Left lung (tissue), 10 donors: ENCODE data around the gene NSUN2. TPM values are rescaled to one million over a fixed set of nuclear protein-coding genes. Genes with fewer than 3 reads are reported as not detected.

Source experiments
- ATAC-seq: fragments of 200-7000 bp; cut with Tn5 transposase; one replicate; pipeline ENCODE4 v1.9.1; 2020; ENCODE audit warnings: moderate library complexity
- DNase-seq, 4 donors: peaks; one replicate each; pipeline ENCODE4 v3.0.0-alpha.2; 2013 to 2020
- H3K27ac ChIP-seq, 2 donors: fragments of 200-600 bp; sonication (generic) in 1 of 2; one replicate each; pipeline versions ENCODE4 v1.5.0 to v1.8.0; 2020 to 2021
- H3K27me3 ChIP-seq, 2 donors: fragments of 200-600 bp; sonication (generic) in 1 of 2; one replicate each; pipeline versions ENCODE4 v1.5.0 to v1.8.0; 2020 to 2021
- H3K36me3 ChIP-seq, 2 donors: fragments of 200-600 bp; sonication (generic) in 1 of 2; one replicate each; pipeline versions ENCODE4 v1.5.0 to v1.8.0; 2020 to 2021
- H3K4me1 ChIP-seq, 2 donors: fragments of 200-600 bp; one replicate each; pipeline ENCODE4 v1.8.0; 2021
- H3K4me3 ChIP-seq, 2 donors: fragments of 200-600 bp; sonication (generic) in 1 of 2; one replicate each; pipeline versions ENCODE4 v1.5.0 to v1.8.0; 2020 to 2021; ENCODE audit warnings: mild to moderate bottlenecking in 1 of 2
- H3K9me3 ChIP-seq, 2 donors: fragments of 200-600 bp; sonication (generic) in 1 of 2; one replicate each; pipeline versions ENCODE4 v1.5.0 to v1.8.0; 2020 to 2021
- CTCF ChIP-seq, 2 donors: fragments of 200-600 bp; sonication (generic) in 1 of 2; IDR thresholded peaks; one replicate each; pipeline versions ENCODE4 v1.5.0 to v1.8.0; 2021; ENCODE audit warnings: antibody characterized with exemption in 2 of 2
- intact Hi-C, 2 donors: fragments of 100-400 bp; cut with DNase I; formaldehyde crosslinking; loops; one replicate each; pipeline versions ENCODE4 v1.11.2 to v1.14.2; 2022
- polyA plus RNA-seq, 6 donors: library from polyadenylated mRNA; unstranded; fragments of 120-200 nt; gene quantifications; one replicate each; pipeline ENCODE4 v1.2.1, GENCODE V29; 2013; ENCODE audit not compliant: insufficient read length in 6 of 6
- total RNA-seq, 2 donors: library from RNA; stranded (reverse); fragmentation: NEBNext Ultra II Directional; extraction: Animal tissue kit (Norgen Biotek cat#: 25700); gene quantifications; one replicate each; pipeline ENCODE4 v1.2.1, GENCODE V29; 2021
- donor health status: DM: no; HTN: yes; CAD: no.
- donor health status: DM: no; HTN: no; CAD: no.

Gene NSUN2
- total and polyA plus RNA-seq, 8 donors = 37.5 to 93.9 (median 56.9) TPM

- DNase-seq (no peak), ATAC-seq (no peak)
- Histone ChIP-seq H3K36me3 (no peaks in the 10 kb centered on the region), H3K4me1 (no peaks in the 10 kb centered on the region), H3K4me3 (no peak overlapping the region), H3K27ac (no peak overlapping the region), H3K27me3 (no peaks in the 10 kb centered on the region), H3K9me3 (no peaks in the 10 kb centered on the region)
- TF ChIP-seq CTCF (IDR thresholded peaks at IDR 0.05) = no peak
- intact Hi-C loops = no loop called here
Measured at GRCh38 chr5:6678385-6678784, 45.5 kb upstream of the NSUN2 start.

- H3K36me3 ChIP-seq = no peaks in the 10 kb centered on the region
- no peak for DNase-seq
- no peaks in the 10 kb centered on the region for H3K27me3 ChIP-seq
- intact Hi-C loops = no loop called here
- no peaks in the 10 kb centered on the region for H3K4me1 ChIP-seq
- H3K4me3 ChIP-seq = no peak overlapping the region
- peaks cover 0 to 5% of the 10 kb centered on the region in 2 donors for H3K9me3 ChIP-seq
- ATAC-seq = no peak
- TF ChIP-seq CTCF (IDR thresholded peaks at IDR 0.05) = no peak
- H3K27ac ChIP-seq = no peak overlapping the region
Measured at GRCh38 chr5:6676702-6677101, 43.9 kb upstream of the NSUN2 start.

GRCh38 chr5:6675784-6676491 is 43.1 kb upstream of the NSUN2 start:
- Histone ChIP-seq H3K27me3 (no peaks in the 10 kb centered on the region), H3K4me3 (no peak overlapping the region), H3K36me3 (no peaks in the 10 kb centered on the region), H3K27ac (no peak overlapping the region), H3K4me1 (no peaks in the 10 kb centered on the region), H3K9me3 (peaks cover 0 to 5% of the 10 kb centered on the region in 2 donors)
- DNase-seq (no peak), ATAC-seq (no peak)
- intact Hi-C loops = no loop called here
- TF ChIP-seq CTCF (IDR thresholded peaks at IDR 0.05) = no peak

GRCh38 chr5:6674886-6675285 is 42.0 kb upstream of the NSUN2 start:
- no peak overlapping the region for H3K4me3 ChIP-seq
- no peak overlapping the region for H3K27ac ChIP-seq
- intact Hi-C loops = no loop called here
- ATAC-seq (no peak), DNase-seq (no peak)
- no peaks in the 10 kb centered on the region for H3K4me1 ChIP-seq
- TF ChIP-seq CTCF (IDR thresholded peaks at IDR 0.05) = no peak
- H3K27me3 ChIP-seq = no peaks in the 10 kb centered on the region
- peaks cover 0 to 5% of the 10 kb centered on the region in 2 donors for H3K9me3 ChIP-seq
- peaks cover 0 to 7% of the 10 kb centered on the region in 2 donors for H3K36me3 ChIP-seq

GRCh38 chr5:6674421-6674820 is 41.6 kb upstream of the NSUN2 start:
- Histone ChIP-seq H3K4me1 (no peaks in the 10 kb centered on the region), H3K27me3 (no peaks in the 10 kb centered on the region), H3K4me3 (no peak overlapping the region), H3K36me3 (peaks cover 0 to 8% of the 10 kb centered on the region in 2 donors), H3K27ac (no peak overlapping the region), H3K9me3 (peaks cover 0 to 5% of the 10 kb centered on the region in 2 donors)
- no peak for TF ChIP-seq CTCF (IDR thresholded peaks at IDR 0.05)
- intact Hi-C loops = no loop called here
- DNase-seq (no peak), ATAC-seq (no peak)
